HepG2 (cell line): ENCODE measurements around the gene MS4A1. TPM values are rescaled to one million over a fixed set of nuclear protein-coding genes. Genes with fewer than 3 reads are reported as not detected.

Experiments used
- CBX5 ChIP-seq: sonication (generic); formaldehyde crosslinking; IDR thresholded peaks from 2 replicates; pipeline ENCODE4 v1.4.0; 2020; ENCODE audit warnings: missing genetic modification reagents, borderline replicate concordance
- CEBPB ChIP-seq: IDR thresholded peaks from 2 replicates; pipeline ENCODE4 v1.6.1; 2011; ENCODE audit warnings: low read depth, low read length, improper control_type of control experiment, borderline replicate concordance
- CEBPG ChIP-seq: IDR thresholded peaks from 2 replicates; pipeline ENCODE4 v1.6.1; 2016
- DDIT3 ChIP-seq: sonication (generic); formaldehyde crosslinking; IDR thresholded peaks from 2 replicates; pipeline ENCODE4 v1.4.0; 2020; ENCODE audit warnings: mild to moderate bottlenecking, missing genetic modification reagents
- TFDP1 ChIP-seq: IDR thresholded peaks from 2 replicates; pipeline ENCODE4 v1.6.1; 2016; ENCODE audit warnings: missing compliant biosample characterization, missing genetic modification reagents, borderline replicate concordance
- TFDP2 ChIP-seq: sonication (generic); formaldehyde crosslinking; IDR thresholded peaks from 2 replicates; pipeline ENCODE4 v1.4.0; 2020; ENCODE audit warnings: missing genetic modification reagents
- ZNF296 ChIP-seq: sonication (generic); formaldehyde crosslinking; conservative IDR thresholded peaks from 2 replicates; pipeline ENCODE4 v1.5.0; 2020; ENCODE audit warnings: mild to moderate bottlenecking, missing genetic modification reagents
- ZNF354B ChIP-seq: sonication (generic); formaldehyde crosslinking; IDR thresholded peaks from 2 replicates; pipeline ENCODE4 v1.8.0; 2022; ENCODE audit warnings: mild to moderate bottlenecking, missing genetic modification reagents
- ZNF468 ChIP-seq: sonication (generic); formaldehyde crosslinking; IDR thresholded peaks from 2 replicates; pipeline ENCODE4 v1.8.0; 2022; ENCODE audit warnings: mild to moderate bottlenecking, moderate library complexity, missing genetic modification reagents
- ZNF607 ChIP-seq: sonication (generic); formaldehyde crosslinking; IDR thresholded peaks from 2 replicates; pipeline ENCODE4 v1.5.1; 2020; ENCODE audit warnings: missing genetic modification reagents, mild to moderate bottlenecking, borderline replicate concordance
- ZNF644 ChIP-seq: IDR thresholded peaks from 2 replicates; pipeline ENCODE4 v1.6.1; 2016; ENCODE audit warnings: low read depth
- ZZZ3 ChIP-seq: sonication (generic); formaldehyde crosslinking; IDR thresholded peaks from 2 replicates; pipeline ENCODE4 v1.4.0; 2020; ENCODE audit warnings: missing genetic modification reagents, mild to moderate bottlenecking, borderline replicate concordance
- polyA plus RNA-seq, 8 experiments: library from polyadenylated mRNA; depleted of rRNA in 3 of 8; stranded (reverse) in 7 of 8; unstranded in 1 of 8; fragments of >200 nt; fragmentation: Illumina TruSeq in 4 of 8; extraction: Trizol in 4 of 8; gene quantifications; 2 replicates each; pipeline versions ENCODE4 v1.2.1 to v1.2.3, GENCODE V29; 2011 to 2016; ENCODE audit warnings: low read depth in 4 of 8, missing spikeins in 1 of 8, mixed read lengths in 1 of 8; ENCODE audit not compliant: insufficient read depth in 1 of 8
- total RNA-seq, 5 experiments: library from RNA; depleted of rRNA; stranded (reverse); fragments of >200 nt; fragmentation: Illumina TruSeq; extraction: Trizol; gene quantifications; 2 replicates each; pipeline ENCODE4 v1.2.3, GENCODE V29; 2016; ENCODE audit warnings: low read depth in 1 of 5
- TF ChIP-seq, protein P1 (sequence below): sonication (generic); formaldehyde crosslinking; IDR thresholded peaks from 2 replicates; pipeline ENCODE4 v1.5.0; 2020; ENCODE audit warnings: mild to moderate bottlenecking, missing genetic modification reagents, moderate library complexity

The MS4A1 gene
- total and polyA plus RNA-seq, 2 of the 13 experiments (the other 11 are each of a cell fraction or from before 2014, with no cell fraction given) = 0.01 TPM; not detected in 1

- TF ChIP-seq CBX5 (CRISPR knock-in tag) = no peak
- peak; percentile 65 for TF ChIP-seq CEBPB
- no peak for TF ChIP-seq TFDP2 (CRISPR knock-in tag)
- no peak for TF ChIP-seq ZNF468 (CRISPR knock-in tag)
- TF ChIP-seq, protein P1, sequence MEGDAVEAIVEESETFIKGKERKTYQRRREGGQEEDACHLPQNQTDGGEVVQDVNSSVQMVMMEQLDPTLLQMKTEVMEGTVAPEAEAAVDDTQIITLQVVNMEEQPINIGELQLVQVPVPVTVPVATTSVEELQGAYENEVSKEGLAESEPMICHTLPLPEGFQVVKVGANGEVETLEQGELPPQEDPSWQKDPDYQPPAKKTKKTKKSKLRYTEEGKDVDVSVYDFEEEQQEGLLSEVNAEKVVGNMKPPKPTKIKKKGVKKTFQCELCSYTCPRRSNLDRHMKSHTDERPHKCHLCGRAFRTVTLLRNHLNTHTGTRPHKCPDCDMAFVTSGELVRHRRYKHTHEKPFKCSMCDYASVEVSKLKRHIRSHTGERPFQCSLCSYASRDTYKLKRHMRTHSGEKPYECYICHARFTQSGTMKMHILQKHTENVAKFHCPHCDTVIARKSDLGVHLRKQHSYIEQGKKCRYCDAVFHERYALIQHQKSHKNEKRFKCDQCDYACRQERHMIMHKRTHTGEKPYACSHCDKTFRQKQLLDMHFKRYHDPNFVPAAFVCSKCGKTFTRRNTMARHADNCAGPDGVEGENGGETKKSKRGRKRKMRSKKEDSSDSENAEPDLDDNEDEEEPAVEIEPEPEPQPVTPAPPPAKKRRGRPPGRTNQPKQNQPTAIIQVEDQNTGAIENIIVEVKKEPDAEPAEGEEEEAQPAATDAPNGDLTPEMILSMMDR (CRISPR knock-in tag) = peak; percentile 66
- 0 out of 2 replicates have a peak, but pooled peaks have one; percentile 12 for TF ChIP-seq CEBPG
- TF ChIP-seq ZNF607 (CRISPR knock-in tag) = no peak
- no peak for TF ChIP-seq ZZZ3 (CRISPR knock-in tag)
- TF ChIP-seq ZNF644 (CRISPR knock-in tag) = 0 out of 2 replicates have a peak, but pooled peaks have one; percentile 11
- TF ChIP-seq TFDP1 = no peak
- no peak for TF ChIP-seq ZNF296 (CRISPR knock-in tag)
- TF ChIP-seq ZNF354B (CRISPR knock-in tag) = no peak
- no peak for TF ChIP-seq DDIT3 (CRISPR knock-in tag)
- TF ChIP-seq, all 625 proteins: peak for 7
Measured at GRCh38 chr11:60485987-60486386, 30.3 kb downstream of the MS4A1 start (continued).
